Erythroblast (primary cell): Measurements from ENCODE around the gene VWA1.

Source experiments
- GATA1 ChIP-seq: IDR thresholded peaks from 2 replicates; pipeline ENCODE4 v1.6.1; 2011; ENCODE audit warnings: low read depth, mild to moderate bottlenecking, control low read depth, low read length, moderate library complexity
- POLR2A ChIP-seq: IDR thresholded peaks from 2 replicates; pipeline ENCODE4 v1.6.1; 2011; ENCODE audit warnings: mild to moderate bottlenecking, low read length

- TF ChIP-seq POLR2A (no peak), GATA1 (no peak)
Observed at GRCh38 chr1:1394116-1394515, 41.4 kb upstream of the VWA1 start.
